HG03342 (cell line): ENCODE measurements around the gene CARS1.

Experiments used
- ATAC-seq: cut with Tn5 transposase; IDR thresholded peaks from one replicate; pipeline ENCODE4 v1.9.1; 2021; ENCODE audit warnings: mild to moderate bottlenecking, moderate library complexity; ENCODE audit not compliant: unreplicated experiment

Gene CARS1

GRCh38 chr11:3041699-3042441 is 15.4 kb downstream of the CARS1 start:
- no peak for ATAC-seq

GRCh38 chr11:3040881-3041280 is 16.3 kb downstream of the CARS1 start:
- ATAC-seq: no peak

- ATAC-seq: no peak
Measured at GRCh38 chr11:3037945-3038271, 19.3 kb downstream of the CARS1 start.

- no peak for ATAC-seq
Measured at GRCh38 chr11:3037040-3037944, 19.9 kb downstream of the CARS1 start.

GRCh38 chr11:3036419-3036818 is 20.8 kb downstream of the CARS1 start:
- no peak for ATAC-seq

DNA sequence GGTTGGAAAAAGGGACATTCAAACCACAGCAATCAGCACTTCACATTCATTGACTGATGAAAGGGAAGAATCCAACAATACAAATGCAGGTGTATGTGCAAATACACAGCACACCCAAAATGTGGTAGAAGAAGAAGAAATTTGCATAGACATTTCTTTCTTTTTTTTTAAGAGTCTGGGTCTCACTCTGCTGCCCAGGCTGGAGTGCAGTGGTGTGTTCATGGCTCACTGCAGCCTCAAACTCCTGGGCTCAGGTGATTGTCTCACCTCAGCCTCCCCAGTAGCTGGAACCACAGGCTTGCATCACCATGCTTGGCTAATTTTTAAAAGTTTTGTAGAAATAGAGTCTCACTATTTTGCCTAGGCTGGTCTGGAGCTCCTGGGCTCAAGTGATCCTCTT is 21.9 kb downstream of the CARS1 start:
- ATAC-seq: no peak

- no peak for ATAC-seq
Measured at GRCh38 chr11:3030289-3031070, 26.7 kb downstream of the CARS1 start.

- ATAC-seq: no peak
Measured at GRCh38 chr11:3028813-3029212, 28.4 kb downstream of the CARS1 start.

DNA sequence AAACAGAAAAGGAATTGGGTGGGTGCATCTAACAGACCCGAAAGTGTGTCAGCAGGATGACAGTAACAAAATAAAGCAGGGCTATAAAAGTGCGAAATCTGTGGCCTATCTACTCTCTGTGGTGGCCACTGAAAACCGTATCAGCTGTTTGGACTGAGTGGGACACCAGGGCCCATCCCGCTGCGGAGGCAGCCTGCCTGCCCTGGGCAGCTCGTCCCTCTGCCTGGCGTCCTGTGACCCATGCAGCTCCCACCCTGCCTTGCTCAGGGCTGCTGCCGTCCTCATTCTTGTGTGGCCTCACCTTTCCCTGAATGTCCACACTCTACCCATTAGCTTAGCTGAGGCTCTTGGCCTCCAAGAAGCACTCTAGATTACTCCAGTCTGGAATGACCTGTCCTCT is 30.4 kb downstream of the CARS1 start:
- no peak for ATAC-seq

DNA sequence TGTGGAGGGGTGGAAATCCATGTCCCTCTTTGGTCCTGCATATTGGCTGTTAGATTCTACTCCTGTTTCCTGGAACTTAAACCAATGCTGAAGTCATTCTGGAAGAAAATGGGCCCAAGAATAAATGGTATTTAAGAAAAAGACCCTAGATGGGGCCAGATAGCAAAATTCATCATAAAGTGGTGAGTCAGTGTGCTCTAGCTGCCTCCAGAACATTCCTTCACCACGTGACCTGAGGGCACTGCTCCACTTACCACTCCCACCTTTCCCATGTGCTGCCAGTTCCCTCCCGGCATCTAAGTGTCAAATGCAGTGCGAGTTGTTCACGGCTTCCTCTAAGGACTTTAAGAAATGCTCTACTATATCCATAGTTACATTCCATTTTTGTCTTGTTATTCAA is 34.2 kb downstream of the CARS1 start:
- ATAC-seq: no peak

- ATAC-seq: peak; percentile 65
Measured at GRCh38 chr11:3022300-3022967, 34.8 kb downstream of the CARS1 start.

- no peak for ATAC-seq
Measured at GRCh38 chr11:3021125-3021524, 36.1 kb downstream of the CARS1 start.

DNA sequence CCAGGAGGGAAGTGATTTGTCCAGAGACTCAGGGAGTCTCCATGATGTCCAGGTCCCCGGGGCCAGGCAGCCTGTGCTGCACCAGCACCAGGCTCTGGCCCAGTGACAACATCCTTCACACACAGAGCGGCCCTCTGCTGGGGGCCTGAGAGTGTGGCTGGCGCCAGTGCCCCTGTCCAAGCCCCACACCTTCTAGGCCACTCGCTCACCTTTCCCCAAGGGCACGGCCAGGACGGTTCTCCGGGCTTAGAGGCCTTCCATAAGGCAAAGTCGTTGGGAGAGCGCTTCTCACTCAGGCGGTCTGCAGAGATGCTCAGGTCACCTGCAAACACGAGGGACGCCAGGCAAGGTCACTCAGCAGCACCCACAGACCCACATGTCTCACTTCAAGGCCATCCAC is 37.2 kb downstream of the CARS1 start:
- no peak for ATAC-seq

DNA sequence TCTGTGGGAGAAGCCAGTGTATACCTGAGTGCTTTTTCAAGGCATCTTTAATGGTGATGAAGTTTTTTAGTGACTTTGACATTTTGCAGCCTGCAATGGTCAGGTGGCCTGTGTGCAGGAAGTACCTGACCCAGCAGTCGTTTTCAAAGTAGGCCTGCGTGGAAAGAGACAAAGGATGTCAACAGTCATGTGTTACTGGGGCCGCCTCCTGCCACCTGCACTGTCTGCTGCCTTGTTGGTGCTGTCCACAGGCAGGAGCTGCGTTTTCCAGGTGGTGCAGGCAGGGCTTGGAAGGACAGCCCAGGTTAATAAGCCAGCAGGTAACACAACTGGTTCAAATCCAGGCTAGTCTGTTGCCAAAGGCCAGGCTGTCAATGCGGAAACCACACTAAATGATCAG is 38.6 kb downstream of the CARS1 start:
- ATAC-seq: no peak

DNA sequence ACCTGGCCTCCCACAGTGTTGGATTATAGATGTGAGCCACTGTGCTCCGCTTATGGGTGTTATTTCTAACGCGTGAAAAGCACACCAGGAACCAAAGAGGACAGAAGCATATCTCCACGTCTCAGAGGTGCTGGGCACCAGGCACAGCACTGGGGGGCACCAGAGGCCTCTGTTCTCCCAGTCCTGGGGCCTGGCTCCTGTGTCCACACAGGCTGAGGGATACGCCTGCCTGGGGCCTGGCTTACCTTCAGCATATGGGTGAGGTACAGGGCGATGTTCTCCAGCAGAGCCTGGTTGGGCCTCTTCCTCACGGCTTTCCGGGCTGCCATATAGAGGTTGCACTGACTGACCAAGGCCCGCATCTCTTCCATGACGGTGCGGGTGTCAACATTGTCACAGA is 40.4 kb downstream of the CARS1 start:
- ATAC-seq: no peak

GRCh38 chr11:3015796-3016195 is 41.4 kb downstream of the CARS1 start:
- no peak for ATAC-seq

DNA sequence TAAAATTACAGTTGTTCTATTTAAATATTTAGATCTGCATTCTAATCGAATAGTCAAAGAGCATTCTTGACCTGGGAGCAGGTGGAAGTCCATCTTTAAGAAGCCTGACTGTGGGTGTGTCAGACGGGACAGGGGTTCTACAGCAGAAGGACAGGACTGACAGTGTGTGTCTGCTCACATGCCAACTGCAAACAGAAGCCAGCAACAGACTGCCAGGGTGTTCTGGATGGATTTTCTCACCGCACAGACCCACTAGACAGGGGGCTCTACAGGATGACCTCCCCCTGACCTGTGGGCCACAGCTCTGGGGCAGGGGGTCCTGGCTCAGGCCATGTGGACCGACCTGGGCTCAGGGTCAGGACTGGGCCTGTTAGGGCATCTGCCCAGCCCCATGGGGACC is 42.3 kb downstream of the CARS1 start:
- ATAC-seq: no peak

GRCh38 chr11:3014057-3014938 is 42.9 kb downstream of the CARS1 start:
- no peak for ATAC-seq

DNA sequence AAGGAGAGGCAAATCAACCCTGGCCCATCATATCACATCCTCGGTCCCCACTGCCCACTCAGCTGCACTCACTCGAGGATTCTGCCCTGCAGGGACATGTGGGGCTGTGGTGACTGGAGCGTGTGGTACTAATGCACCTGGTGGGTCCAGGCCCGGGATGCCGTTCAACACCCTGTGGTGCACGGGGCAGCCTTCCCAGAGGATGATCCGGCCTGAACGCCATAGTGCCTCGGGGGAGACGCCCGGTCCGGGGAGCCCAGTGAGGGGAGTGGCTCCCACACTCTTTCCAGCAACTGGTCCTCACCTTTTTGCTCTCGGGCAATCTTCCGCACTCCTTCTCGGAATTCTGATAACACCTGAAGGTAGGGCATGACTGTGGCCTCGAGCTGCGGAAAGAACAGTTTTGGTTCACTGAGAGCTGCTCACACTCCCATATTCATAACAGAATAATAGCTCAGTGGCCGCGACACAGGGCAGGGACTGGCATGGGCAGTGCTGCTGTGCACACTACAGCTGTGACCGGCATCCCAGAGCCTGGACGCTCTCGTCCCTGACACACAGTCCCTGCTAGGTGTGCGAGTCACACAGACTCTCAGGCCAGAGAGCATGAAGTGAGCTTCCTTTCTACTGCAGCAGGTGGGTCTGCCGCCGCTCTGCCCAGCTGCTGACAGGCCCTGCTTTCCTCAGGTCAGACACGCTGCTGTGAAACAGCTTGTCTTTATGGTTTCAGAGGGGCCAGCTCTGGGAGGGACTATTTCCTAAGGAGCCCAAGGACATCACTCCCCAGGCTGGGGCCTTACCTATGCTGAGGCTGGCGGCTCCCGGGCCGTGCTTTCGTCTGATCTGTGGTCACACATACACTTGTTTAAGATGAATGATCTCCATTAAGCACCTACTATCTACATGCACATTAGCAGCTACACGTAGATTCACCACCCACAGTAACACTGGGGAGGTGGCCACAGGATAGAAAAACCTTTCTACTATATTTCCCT is 45.0 kb downstream of the CARS1 start:
- ATAC-seq: no peak
